GM06990 (cell line): ENCODE results near the gene ITGB8.
A peak's percentile ranks its signal among the peaks of the same experiment; 100 is the strongest.

ENCODE experiments used
- DNase-seq: peaks from one replicate; pipeline ENCODE4 v3.0.0-alpha.2; 2011; ENCODE audit not compliant: insufficient read length; ENCODE audit errors: extremely low read depth
- H3K27me3 ChIP-seq: replicated peaks from 2 replicates; pipeline ENCODE4 v1.6.0; 2011; ENCODE audit warnings: low read length; ENCODE audit not compliant: control insufficient read depth, insufficient read depth
- H3K36me3 ChIP-seq: 2 replicates; pipeline ENCODE4 v1.5.1; 2011; ENCODE audit warnings: low read length; ENCODE audit not compliant: control insufficient read depth, insufficient read depth
- H3K4me3 ChIP-seq: replicated peaks from 2 replicates; pipeline ENCODE4 v1.5.1; 2011; ENCODE audit warnings: low read depth, mild to moderate bottlenecking, control low read depth, low read length
- TF ChIP-seq, protein P1 (sequence below): IDR thresholded peaks from 2 replicates; pipeline ENCODE4 v1.5.1; 2011; ENCODE audit warnings: low read length, control low read depth, mild to moderate bottlenecking, inconsistent platforms; ENCODE audit not compliant: insufficient read depth, poor library complexity, severe bottlenecking

The ITGB8 gene

DNA sequence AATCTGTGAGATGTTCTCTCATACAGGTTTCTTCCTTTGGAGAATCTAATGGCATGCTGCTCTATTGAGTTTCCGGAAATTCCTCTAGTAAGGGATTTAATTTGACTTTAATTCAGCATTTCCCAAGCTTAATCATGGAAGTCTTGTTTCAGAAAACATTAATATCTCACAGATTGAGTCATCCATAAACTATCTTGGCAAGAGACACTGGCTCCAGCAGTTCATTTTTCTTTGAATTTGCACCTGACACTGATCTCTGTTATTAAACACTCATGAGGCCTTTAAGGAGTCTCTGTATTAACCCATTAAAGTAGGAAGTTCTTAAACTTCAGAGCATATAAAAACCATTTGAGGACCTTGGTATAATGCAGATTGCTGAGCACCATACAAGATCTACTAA lies 3.6 kb upstream of the ITGB8 start:
- Histone ChIP-seq H3K4me3 (no peak overlapping the region), H3K36me3 (no peaks in the 10 kb centered on the region), H3K27me3 (no peaks in the 10 kb centered on the region)
- DNase-seq, result no peak
- TF ChIP-seq, protein P1, sequence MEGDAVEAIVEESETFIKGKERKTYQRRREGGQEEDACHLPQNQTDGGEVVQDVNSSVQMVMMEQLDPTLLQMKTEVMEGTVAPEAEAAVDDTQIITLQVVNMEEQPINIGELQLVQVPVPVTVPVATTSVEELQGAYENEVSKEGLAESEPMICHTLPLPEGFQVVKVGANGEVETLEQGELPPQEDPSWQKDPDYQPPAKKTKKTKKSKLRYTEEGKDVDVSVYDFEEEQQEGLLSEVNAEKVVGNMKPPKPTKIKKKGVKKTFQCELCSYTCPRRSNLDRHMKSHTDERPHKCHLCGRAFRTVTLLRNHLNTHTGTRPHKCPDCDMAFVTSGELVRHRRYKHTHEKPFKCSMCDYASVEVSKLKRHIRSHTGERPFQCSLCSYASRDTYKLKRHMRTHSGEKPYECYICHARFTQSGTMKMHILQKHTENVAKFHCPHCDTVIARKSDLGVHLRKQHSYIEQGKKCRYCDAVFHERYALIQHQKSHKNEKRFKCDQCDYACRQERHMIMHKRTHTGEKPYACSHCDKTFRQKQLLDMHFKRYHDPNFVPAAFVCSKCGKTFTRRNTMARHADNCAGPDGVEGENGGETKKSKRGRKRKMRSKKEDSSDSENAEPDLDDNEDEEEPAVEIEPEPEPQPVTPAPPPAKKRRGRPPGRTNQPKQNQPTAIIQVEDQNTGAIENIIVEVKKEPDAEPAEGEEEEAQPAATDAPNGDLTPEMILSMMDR, result no peak

DNA sequence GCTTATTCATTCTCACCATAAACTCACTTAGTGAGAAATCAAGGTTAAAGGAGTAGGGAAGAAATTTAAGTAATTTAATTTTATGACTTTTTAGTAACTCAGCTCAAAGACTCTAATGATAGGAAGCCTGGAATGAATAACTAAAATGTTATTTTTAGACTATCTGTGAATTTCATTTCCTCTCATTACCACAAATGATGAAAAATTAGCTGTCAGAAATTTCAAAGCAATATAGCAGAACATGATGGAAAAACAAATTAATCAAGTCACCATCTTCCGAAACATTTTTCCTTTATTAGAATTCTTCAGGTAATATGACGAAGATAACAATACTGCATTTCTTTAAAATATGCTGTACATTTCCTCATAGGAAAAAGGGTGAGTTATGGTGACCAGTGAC lies 2.7 kb upstream of the ITGB8 start:
- TF ChIP-seq, protein P1, result no peak
- H3K27me3 ChIP-seq, result no peaks in the 10 kb centered on the region
- no peak for DNase-seq
- H3K4me3 ChIP-seq, result no peak overlapping the region
- no peaks in the 10 kb centered on the region for H3K36me3 ChIP-seq

DNA sequence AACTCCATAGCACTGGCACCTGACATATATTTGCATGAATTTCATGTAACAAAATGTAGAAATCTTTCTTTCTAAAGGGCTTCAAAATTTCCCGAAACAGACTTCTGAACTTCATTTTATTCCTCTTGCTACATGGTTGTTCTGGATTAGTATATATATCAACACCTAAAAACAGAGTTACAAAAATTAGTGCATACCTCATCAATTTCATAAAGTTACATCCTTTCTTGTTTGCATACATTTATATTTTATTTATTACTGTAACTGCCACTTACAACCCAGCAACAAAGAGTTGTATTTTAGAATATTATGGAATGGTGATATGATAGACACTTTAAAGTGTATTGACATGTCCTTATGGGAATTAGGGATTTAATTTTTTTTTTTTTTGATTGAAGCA lies 2.0 kb upstream of the ITGB8 start:
- TF ChIP-seq, protein P1, result no peak
- Histone ChIP-seq H3K4me3 (no peak overlapping the region), H3K27me3 (no peaks in the 10 kb centered on the region), H3K36me3 (no peaks in the 10 kb centered on the region)
- DNase-seq, result no peak

DNA sequence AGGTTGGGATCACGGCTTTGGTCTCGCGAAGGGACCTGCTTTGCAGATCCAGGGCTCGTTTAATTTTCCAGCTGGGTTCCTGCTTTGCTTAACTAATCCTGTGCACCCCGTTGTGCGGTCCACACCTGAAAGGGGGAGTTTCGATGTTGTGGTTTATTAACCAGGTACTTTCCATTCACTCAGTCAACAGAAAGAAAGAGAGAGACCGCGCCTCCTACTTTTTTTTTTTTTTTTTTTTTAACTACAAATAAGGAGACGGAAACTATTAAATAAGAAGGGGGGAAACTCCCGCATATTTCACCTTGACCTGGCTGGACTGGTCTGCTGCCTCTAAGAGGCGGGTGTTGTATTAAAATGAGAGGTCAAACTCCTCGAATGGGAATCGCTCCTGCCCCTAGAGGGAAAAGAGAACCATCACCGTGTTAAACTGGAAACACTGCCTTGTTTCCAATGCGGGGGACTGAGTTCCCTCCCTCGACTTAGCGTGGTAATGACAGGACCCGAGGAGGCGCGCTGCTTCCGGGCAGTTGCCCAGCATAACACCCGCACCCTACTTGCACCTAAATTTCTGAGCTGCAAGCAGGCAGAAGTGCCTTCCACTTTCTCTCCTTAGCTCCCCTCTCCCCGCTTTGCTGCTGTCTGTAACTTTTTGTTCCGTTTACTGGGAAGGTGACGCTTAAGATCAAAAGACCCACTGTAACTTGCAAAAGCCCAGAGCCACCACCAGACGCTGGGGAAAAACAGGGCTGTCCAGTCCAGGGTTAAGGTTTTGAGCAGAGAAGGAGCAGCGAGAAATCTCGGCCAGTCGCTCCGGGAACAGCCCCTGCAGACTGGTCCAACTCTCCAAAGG lies 1.1 kb upstream of the ITGB8 start:
- H3K27me3 ChIP-seq, result no peaks in the 10 kb centered on the region
- peak overlapping the region; percentile 79 for H3K4me3 ChIP-seq
- TF ChIP-seq, protein P1, result no peak
- peak; percentile 58 for DNase-seq
- H3K36me3 ChIP-seq, result no peaks in the 10 kb centered on the region

DNA sequence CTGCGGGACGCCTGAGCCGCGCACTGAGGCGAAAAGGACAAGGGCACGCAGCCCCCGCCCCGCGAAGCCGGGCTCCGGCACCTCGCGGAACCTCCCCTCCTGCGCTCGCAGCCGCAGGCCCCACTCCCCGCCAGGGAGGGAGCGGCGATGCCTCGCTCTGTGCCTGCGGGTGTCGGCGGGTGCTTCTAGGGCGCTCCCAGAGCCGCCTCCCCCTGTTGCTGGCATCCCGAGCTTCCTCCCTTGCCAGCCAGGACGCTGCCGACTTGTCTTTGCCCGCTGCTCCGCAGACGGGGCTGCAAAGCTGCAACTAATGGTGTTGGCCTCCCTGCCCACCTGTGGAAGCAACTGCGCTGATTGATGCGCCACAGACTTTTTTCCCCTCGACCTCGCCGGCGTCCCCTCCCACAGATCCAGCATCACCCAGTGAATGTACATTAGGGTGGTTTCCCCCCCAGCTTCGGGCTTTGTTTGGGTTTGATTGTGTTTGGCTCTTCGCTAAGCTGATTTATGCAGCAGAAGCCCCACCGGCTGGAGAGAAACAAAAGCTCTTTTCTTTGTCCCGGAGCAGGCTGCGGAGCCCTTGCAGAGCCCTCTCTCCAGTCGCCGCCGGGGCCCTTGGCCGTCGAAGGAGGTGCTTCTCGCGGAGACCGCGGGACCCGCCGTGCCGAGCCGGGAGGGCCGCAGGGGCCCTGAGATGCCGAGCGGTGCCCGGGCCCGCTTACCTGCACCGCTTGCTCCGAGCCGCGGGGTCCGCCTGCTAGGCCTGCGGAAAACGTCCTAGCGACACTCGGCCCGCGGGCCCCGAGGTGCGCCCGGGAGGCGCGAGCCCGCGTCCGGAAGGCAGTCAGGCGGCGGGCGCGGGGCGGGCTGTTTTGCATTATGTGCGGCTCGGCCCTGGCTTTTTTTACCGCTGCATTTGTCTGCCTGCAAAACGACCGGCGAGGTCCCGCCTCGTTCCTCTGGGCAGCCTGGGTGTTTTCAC lies 519 bp downstream of the ITGB8 start:
- TF ChIP-seq, protein P1, result no peak
- Histone ChIP-seq H3K36me3 (no peaks in the 10 kb centered on the region), H3K4me3 (peak overlapping the region; percentile 79), H3K27me3 (no peaks in the 10 kb centered on the region)
- peak; percentile 70 for DNase-seq
